Measurements from ENCODE around the gene POM121.
"Not testable (repeated sequence)": the region's sequence is repeated elsewhere in the genome, so short reads cannot be mapped to it uniquely, and the experiment has no call there.

POM121 gene

DNA sequence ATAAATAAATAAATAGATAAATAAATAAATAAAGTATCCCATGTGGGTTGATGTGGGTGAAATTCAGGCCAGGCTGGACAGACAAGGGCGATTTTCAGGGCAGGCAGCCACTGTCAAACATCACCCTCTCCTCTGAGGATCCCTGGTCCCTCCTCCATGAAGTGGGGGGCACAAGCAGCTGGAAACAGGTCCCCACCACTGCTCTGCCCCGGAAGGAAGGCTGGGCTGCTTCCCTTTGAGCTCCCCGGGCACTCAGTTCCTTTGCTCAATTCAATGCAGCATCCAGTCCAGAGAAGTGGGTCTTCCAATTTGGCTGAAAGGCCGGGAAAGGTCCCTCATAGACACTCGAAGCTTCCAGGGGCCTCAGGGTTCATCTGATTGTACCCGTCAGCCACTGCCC is 55.5 kb downstream of the POM121 start:
- not testable (repeated sequence) for H3K79me2 ChIP-seq (ENCODE audit: insufficient read depth, low read length); H3K9ac ChIP-seq (ENCODE audit: low read depth, low read length, poor library complexity, severe bottlenecking); H2AFZ ChIP-seq (ENCODE audit: low read length); H3K9me2 ChIP-seq (replicated peaks; ENCODE audit: low read depth, low read length); H3K36me3 ChIP-seq (ENCODE audit: insufficient read depth, low read length); H3K4me2 ChIP-seq (ENCODE audit: low read depth, low read length, poor library complexity, severe bottlenecking); H4K20me1 ChIP-seq (ENCODE audit: insufficient read depth, low read length, poor library complexity, severe bottlenecking); H3F3A ChIP-seq (ENCODE audit: low read depth); H3K4me3 ChIP-seq (ENCODE audit: low read length, poor library complexity, severe bottlenecking); H3K4me1 ChIP-seq (ENCODE audit: insufficient read depth, low read length, poor library complexity, severe bottlenecking); H3K9me3 ChIP-seq (ENCODE audit: insufficient read depth, low read depth, low read length); H3K27me3 ChIP-seq (ENCODE audit: insufficient read depth, low read length, poor library complexity, severe bottlenecking)

DNA sequence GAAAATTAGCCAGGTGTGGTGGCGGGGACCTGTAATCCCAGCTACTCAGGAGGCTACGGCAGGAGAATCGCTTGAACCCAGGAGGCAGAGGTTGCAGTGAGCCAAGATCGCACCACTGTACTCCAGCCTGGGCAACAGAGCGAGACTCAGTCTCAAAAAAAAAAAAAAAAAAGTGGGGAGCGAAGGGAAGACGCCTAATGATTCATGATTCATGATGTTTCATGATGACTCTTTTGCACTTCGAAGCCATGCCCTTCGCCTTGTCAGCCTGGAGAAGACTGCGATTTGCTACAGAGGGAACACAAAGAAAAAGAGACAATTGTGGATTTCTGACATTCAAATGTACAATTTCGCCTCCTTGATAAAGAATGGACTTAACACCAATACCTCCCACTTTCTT is 57.2 kb downstream of the POM121 start:
- H3K9me2 ChIP-seq (replicated peaks; ENCODE audit: low read depth, low read length); H3K27me3 ChIP-seq (ENCODE audit: insufficient read depth, low read length, poor library complexity, severe bottlenecking); H2AFZ ChIP-seq (ENCODE audit: low read length); H3K4me3 ChIP-seq (ENCODE audit: low read length, poor library complexity, severe bottlenecking); H3F3A ChIP-seq (ENCODE audit: low read depth); H3K4me1 ChIP-seq (ENCODE audit: insufficient read depth, low read length, poor library complexity, severe bottlenecking); H3K9me3 ChIP-seq (ENCODE audit: insufficient read depth, low read depth, low read length); H4K20me1 ChIP-seq (ENCODE audit: insufficient read depth, low read length, poor library complexity, severe bottlenecking); H3K4me2 ChIP-seq (ENCODE audit: low read depth, low read length, poor library complexity, severe bottlenecking); H3K79me2 ChIP-seq (ENCODE audit: insufficient read depth, low read length); H3K9ac ChIP-seq (ENCODE audit: low read depth, low read length, poor library complexity, severe bottlenecking); H3K36me3 ChIP-seq (ENCODE audit: insufficient read depth, low read length): not testable (repeated sequence)

DNA sequence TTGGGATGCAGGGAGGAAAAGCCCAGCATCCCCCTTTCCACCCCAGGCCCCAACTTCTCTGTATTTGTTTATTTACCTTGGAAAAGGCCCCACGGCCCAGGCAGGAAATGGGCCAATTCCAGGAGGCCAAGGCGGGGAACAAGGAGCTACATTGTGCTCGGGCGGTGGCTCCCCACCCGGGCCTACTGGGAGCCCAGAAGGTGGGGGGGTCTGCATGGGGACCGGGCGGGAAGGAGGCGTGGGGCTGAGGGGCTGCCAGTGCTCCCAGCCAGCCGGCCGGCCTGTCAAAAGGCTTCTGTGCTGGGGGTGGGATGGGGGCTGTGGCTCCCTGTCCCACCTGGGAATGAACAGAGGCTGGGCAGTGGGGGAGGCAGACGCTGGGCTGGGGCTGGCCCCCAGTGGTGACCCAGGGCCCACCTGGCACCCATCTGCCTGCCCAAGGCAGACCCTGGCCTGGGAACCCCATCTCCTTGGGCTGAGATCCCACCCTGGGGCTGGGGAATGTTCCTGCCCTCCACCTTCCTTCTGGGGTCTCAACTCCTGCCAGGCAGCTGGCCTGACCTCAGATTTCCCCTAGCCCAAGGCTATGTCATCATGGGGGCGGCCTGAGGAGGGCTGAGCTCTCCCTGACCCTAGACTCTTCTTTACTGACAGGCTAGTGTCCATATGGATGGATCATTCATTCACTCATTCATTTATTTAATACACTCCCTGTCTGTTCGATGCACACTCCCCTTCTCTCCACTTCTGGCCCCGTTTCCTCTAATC is 65.4 kb downstream of the POM121 start:
- not testable (repeated sequence) for H2AFZ ChIP-seq (ENCODE audit: low read length); H3K36me3 ChIP-seq (ENCODE audit: insufficient read depth, low read length); H3K9ac ChIP-seq (ENCODE audit: low read depth, low read length, poor library complexity, severe bottlenecking); H3K9me2 ChIP-seq (replicated peaks; ENCODE audit: low read depth, low read length); H3K9me3 ChIP-seq (ENCODE audit: insufficient read depth, low read depth, low read length); H3F3A ChIP-seq (ENCODE audit: low read depth); H3K4me3 ChIP-seq (ENCODE audit: low read length, poor library complexity, severe bottlenecking); H3K4me1 ChIP-seq (ENCODE audit: insufficient read depth, low read length, poor library complexity, severe bottlenecking); H3K4me2 ChIP-seq (ENCODE audit: low read depth, low read length, poor library complexity, severe bottlenecking); H3K79me2 ChIP-seq (ENCODE audit: insufficient read depth, low read length); H4K20me1 ChIP-seq (ENCODE audit: insufficient read depth, low read length, poor library complexity, severe bottlenecking); H3K27me3 ChIP-seq (ENCODE audit: insufficient read depth, low read length, poor library complexity, severe bottlenecking)

DNA sequence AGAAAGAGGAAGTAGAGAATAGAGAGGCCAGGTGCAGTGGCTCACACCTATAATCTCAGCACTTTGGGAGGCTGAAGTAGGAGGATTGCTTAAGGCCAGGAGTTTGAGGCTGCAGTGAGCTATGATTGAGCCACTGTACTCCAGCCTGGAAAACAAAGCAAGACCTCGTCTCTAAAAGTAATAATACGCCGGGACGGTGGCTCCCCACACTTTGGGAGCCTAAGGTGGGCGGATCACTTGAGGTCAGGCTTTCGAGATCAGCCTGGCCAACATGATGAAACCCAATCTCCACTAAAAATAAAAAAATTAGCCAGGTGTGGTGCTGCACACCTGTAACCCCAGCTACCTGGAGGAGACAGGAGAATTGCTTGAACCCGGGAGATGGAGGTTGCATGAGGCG is 70.6 kb downstream of the POM121 start:
- H3K4me2 ChIP-seq (ENCODE audit: low read depth, low read length, poor library complexity, severe bottlenecking); H4K20me1 ChIP-seq (ENCODE audit: insufficient read depth, low read length, poor library complexity, severe bottlenecking); H3K4me3 ChIP-seq (ENCODE audit: low read length, poor library complexity, severe bottlenecking); H3K79me2 ChIP-seq (ENCODE audit: insufficient read depth, low read length); H3K9ac ChIP-seq (ENCODE audit: low read depth, low read length, poor library complexity, severe bottlenecking); H3K36me3 ChIP-seq (ENCODE audit: insufficient read depth, low read length); H3K27me3 ChIP-seq (ENCODE audit: insufficient read depth, low read length, poor library complexity, severe bottlenecking); H2AFZ ChIP-seq (ENCODE audit: low read length); H3F3A ChIP-seq (ENCODE audit: low read depth); H3K9me3 ChIP-seq (ENCODE audit: insufficient read depth, low read depth, low read length); H3K9me2 ChIP-seq (replicated peaks; ENCODE audit: low read depth, low read length); H3K4me1 ChIP-seq (ENCODE audit: insufficient read depth, low read length, poor library complexity, severe bottlenecking): not testable (repeated sequence)

DNA sequence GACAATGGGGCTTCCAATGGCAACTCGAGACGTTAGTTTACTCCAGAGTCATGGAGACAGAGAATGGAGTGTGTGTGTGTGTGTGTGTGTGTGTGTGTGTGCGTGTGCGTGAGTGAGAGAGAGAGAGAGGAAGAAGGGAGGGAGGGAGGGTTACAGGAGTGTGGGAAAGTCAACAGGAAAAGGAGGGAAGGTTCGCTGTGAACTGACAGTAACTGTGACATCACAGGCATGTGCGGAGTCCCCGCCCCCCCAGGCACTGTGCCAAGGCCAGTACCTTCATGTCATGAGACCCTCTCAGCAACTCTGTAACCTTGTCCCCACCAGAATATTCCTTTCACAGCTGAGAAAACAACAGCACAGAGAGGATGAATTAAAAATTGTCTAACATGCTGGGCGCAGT is 72.6 kb downstream of the POM121 start:
- not testable (repeated sequence) for H3K9me3 ChIP-seq (ENCODE audit: insufficient read depth, low read depth, low read length); H2AFZ ChIP-seq (ENCODE audit: low read length); H3K4me3 ChIP-seq (ENCODE audit: low read length, poor library complexity, severe bottlenecking); H3K9ac ChIP-seq (ENCODE audit: low read depth, low read length, poor library complexity, severe bottlenecking); H3K4me1 ChIP-seq (ENCODE audit: insufficient read depth, low read length, poor library complexity, severe bottlenecking); H3K9me2 ChIP-seq (replicated peaks; ENCODE audit: low read depth, low read length); H4K20me1 ChIP-seq (ENCODE audit: insufficient read depth, low read length, poor library complexity, severe bottlenecking); H3K27me3 ChIP-seq (ENCODE audit: insufficient read depth, low read length, poor library complexity, severe bottlenecking); H3K4me2 ChIP-seq (ENCODE audit: low read depth, low read length, poor library complexity, severe bottlenecking); H3F3A ChIP-seq (ENCODE audit: low read depth); H3K36me3 ChIP-seq (ENCODE audit: insufficient read depth, low read length)
- peaks cover 11% of the 10 kb centered on the region for H3K79me2 ChIP-seq (ENCODE audit: insufficient read depth, low read length)

DNA sequence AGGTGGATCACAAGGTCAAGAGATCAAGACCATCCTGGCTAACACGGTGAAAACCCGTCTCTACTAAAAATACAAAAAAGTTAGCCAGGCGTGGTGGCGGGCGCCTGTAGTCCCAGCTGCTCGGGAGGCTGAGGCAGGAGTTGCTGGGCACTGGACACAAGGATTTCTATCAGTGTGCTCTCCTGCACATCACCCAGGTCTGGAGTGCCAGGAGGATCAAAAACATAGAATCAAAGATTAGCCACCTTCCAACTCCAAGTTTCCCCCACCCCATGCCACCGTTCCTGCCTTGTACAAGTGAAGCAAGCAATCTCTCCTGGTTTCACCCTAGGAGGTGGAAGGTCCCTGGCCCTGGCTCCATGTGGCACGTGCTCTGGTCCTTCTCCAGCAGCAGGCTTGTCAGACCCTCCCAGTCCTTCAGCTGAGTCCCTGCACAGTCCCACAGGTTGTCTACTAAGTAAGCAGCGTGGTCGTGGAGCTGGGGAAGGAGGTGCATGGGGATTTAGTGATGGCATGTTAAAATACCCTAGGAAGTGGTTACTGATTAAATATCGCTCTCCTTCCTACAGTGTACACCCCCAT is 73.1 kb downstream of the POM121 start:
- not testable (repeated sequence) for H3K4me2 ChIP-seq (ENCODE audit: low read depth, low read length, poor library complexity, severe bottlenecking); H2AFZ ChIP-seq (ENCODE audit: low read length); H3K9ac ChIP-seq (ENCODE audit: low read depth, low read length, poor library complexity, severe bottlenecking); H3K4me1 ChIP-seq (ENCODE audit: insufficient read depth, low read length, poor library complexity, severe bottlenecking); H3K9me2 ChIP-seq (replicated peaks; ENCODE audit: low read depth, low read length); H3K9me3 ChIP-seq (ENCODE audit: insufficient read depth, low read depth, low read length); H4K20me1 ChIP-seq (ENCODE audit: insufficient read depth, low read length, poor library complexity, severe bottlenecking); H3K36me3 ChIP-seq (ENCODE audit: insufficient read depth, low read length); H3F3A ChIP-seq (ENCODE audit: low read depth); H3K27me3 ChIP-seq (ENCODE audit: insufficient read depth, low read length, poor library complexity, severe bottlenecking); H3K4me3 ChIP-seq (ENCODE audit: low read length, poor library complexity, severe bottlenecking)
- H3K79me2 ChIP-seq (ENCODE audit: insufficient read depth, low read length) = peaks cover 11% of the 10 kb centered on the region
